ENCODE measurements around the gene NBAS.
"Not testable (repeated sequence)": the region's sequence is repeated elsewhere in the genome, so short reads cannot be mapped to it uniquely, and the experiment has no call there.

The NBAS gene

GRCh38 chr2:15363142-15363541, 198.0 kb downstream of the NBAS start:
- no peak for DNase-seq (ENCODE audit: low spot score)

- peak; percentile 7 for DNase-seq (ENCODE audit: low spot score)
These were observed 201.2 kb downstream of the NBAS start for GRCh38 chr2:15359716-15360531.

- DNase-seq (ENCODE audit: low spot score): no peak
These were observed 203.2 kb downstream of the NBAS start for GRCh38 chr2:15357922-15358321.

GRCh38 chr2:15357186-15357585, 203.9 kb downstream of the NBAS start:
- no peak for DNase-seq (ENCODE audit: low spot score)

GRCh38 chr2:15355386-15355785, 205.7 kb downstream of the NBAS start:
- DNase-seq (ENCODE audit: low spot score): no peak

GRCh38 chr2:15354596-15355366, 206.4 kb downstream of the NBAS start:
- DNase-seq (ENCODE audit: low spot score): no peak

- no peak for DNase-seq (ENCODE audit: low spot score)
These were observed 208.8 kb downstream of the NBAS start for GRCh38 chr2:15352363-15352762.

- DNase-seq (ENCODE audit: low spot score): no peak
These were observed 212.5 kb downstream of the NBAS start for GRCh38 chr2:15348636-15349035.

GRCh38 chr2:15348045-15348444, 213.1 kb downstream of the NBAS start:
- no peak for DNase-seq (ENCODE audit: low spot score)

GRCh38 chr2:15346624-15347023, 214.5 kb downstream of the NBAS start:
- DNase-seq (ENCODE audit: low spot score): no peak

- DNase-seq (ENCODE audit: low spot score): no peak
These were observed 223.0 kb downstream of the NBAS start for GRCh38 chr2:15337996-15338666.

- no peak for DNase-seq (ENCODE audit: low spot score)
These were observed 226.3 kb downstream of the NBAS start for GRCh38 chr2:15334644-15335326.

GRCh38 chr2:15331787-15332186, 229.3 kb downstream of the NBAS start:
- no peak for DNase-seq (ENCODE audit: low spot score)

GRCh38 chr2:15325296-15325695, 235.8 kb downstream of the NBAS start:
- no peak for DNase-seq (ENCODE audit: low spot score)

GRCh38 chr2:15323227-15323626, 237.9 kb downstream of the NBAS start:
- DNase-seq (ENCODE audit: low spot score): no peak

- not testable (repeated sequence) for DNase-seq (ENCODE audit: low spot score)
These were observed 239.7 kb downstream of the NBAS start for GRCh38 chr2:15321481-15321880.

GRCh38 chr2:15316370-15316814, 244.7 kb downstream of the NBAS start:
- no peak for DNase-seq (ENCODE audit: low spot score)

- no peak for DNase-seq (ENCODE audit: low spot score)
These were observed 245.7 kb downstream of the NBAS start for GRCh38 chr2:15315411-15315810.

GRCh38 chr2:15313657-15314056, 247.5 kb downstream of the NBAS start:
- no peak for DNase-seq (ENCODE audit: low spot score)

GRCh38 chr2:15311926-15312325, 249.2 kb downstream of the NBAS start:
- no peak for DNase-seq (ENCODE audit: low spot score)

- DNase-seq (ENCODE audit: low spot score): no peak
These were observed 249.8 kb downstream of the NBAS start for GRCh38 chr2:15311201-15311907.
